Endothelial cell (in vitro differentiated cells): ENCODE data around the gene ARL3. TPM values are rescaled to one million over a fixed set of nuclear protein-coding genes. Genes with fewer than 3 reads are reported as not detected.

Experiments
- DNase-seq: peaks from one replicate; pipeline ENCODE4 v3.0.0; 2021; ENCODE audit warnings: low spot score
- H3K27ac Mint-ChIP-seq: one replicate; pipeline ENCODE4 v1.8.0; 2021; ENCODE audit warnings: mixed read lengths, inconsistent platforms; ENCODE audit not compliant: unreplicated experiment
- H3K27me3 Mint-ChIP-seq: one replicate; pipeline ENCODE4 v1.8.0; 2021; ENCODE audit warnings: mild to moderate bottlenecking, moderate library complexity, mixed read lengths, inconsistent platforms; ENCODE audit not compliant: unreplicated experiment
- H3K36me3 Mint-ChIP-seq: one replicate; pipeline ENCODE4 v1.8.0; 2021; ENCODE audit warnings: mild to moderate bottlenecking, low read depth, mixed read lengths, inconsistent platforms; ENCODE audit not compliant: unreplicated experiment
- H3K4me1 Mint-ChIP-seq: one replicate; pipeline ENCODE4 v1.8.0; 2021; ENCODE audit warnings: mild to moderate bottlenecking, mixed read lengths, inconsistent platforms; ENCODE audit not compliant: unreplicated experiment
- H3K4me3 Mint-ChIP-seq: one replicate; pipeline ENCODE4 v1.8.0; 2021; ENCODE audit warnings: mild to moderate bottlenecking, mixed read lengths, inconsistent platforms; ENCODE audit not compliant: unreplicated experiment
- H3K9me3 Mint-ChIP-seq: one replicate; pipeline ENCODE4 v1.8.0; 2021; ENCODE audit warnings: mixed read lengths, inconsistent platforms; ENCODE audit not compliant: unreplicated experiment
- total RNA-seq: library from RNA; stranded (reverse); fragmentation: NEBNext Ultra II Directional; extraction: Animal tissue kit (Norgen Biotek cat#: 25700); gene quantifications from one replicate; pipeline ENCODE4 v1.2.1, GENCODE V29; 2021; ENCODE audit not compliant: unreplicated experiment
- TF ChIP-seq, protein P1 (sequence below): fragments of 200-600 bp; sonication (generic); IDR thresholded peaks from one replicate; pipeline ENCODE4 v1.5.0; 2021; ENCODE audit warnings: antibody characterized with exemption; ENCODE audit not compliant: unreplicated experiment

The ARL3 gene
- total RNA-seq, 1 donor from 2014 or later, result 9.0 TPM

- peak overlapping the region; percentile 48 for H3K27ac Mint-ChIP-seq
- DNase-seq, result peak; percentile 49
- H3K27me3 Mint-ChIP-seq, result peaks cover 13% of the 10 kb centered on the region
- H3K36me3 Mint-ChIP-seq, result peaks cover 22% of the 10 kb centered on the region
- TF ChIP-seq, protein P1, sequence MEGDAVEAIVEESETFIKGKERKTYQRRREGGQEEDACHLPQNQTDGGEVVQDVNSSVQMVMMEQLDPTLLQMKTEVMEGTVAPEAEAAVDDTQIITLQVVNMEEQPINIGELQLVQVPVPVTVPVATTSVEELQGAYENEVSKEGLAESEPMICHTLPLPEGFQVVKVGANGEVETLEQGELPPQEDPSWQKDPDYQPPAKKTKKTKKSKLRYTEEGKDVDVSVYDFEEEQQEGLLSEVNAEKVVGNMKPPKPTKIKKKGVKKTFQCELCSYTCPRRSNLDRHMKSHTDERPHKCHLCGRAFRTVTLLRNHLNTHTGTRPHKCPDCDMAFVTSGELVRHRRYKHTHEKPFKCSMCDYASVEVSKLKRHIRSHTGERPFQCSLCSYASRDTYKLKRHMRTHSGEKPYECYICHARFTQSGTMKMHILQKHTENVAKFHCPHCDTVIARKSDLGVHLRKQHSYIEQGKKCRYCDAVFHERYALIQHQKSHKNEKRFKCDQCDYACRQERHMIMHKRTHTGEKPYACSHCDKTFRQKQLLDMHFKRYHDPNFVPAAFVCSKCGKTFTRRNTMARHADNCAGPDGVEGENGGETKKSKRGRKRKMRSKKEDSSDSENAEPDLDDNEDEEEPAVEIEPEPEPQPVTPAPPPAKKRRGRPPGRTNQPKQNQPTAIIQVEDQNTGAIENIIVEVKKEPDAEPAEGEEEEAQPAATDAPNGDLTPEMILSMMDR, result no peak
- H3K4me1 Mint-ChIP-seq, result peaks cover 85% of the 10 kb centered on the region
- no peaks in the 10 kb centered on the region for H3K9me3 Mint-ChIP-seq
- peak overlapping the region; percentile 79 for H3K4me3 Mint-ChIP-seq
These were observed 84.3 kb downstream of the ARL3 start for GRCh38 chr10:102629661-102630614.

DNA sequence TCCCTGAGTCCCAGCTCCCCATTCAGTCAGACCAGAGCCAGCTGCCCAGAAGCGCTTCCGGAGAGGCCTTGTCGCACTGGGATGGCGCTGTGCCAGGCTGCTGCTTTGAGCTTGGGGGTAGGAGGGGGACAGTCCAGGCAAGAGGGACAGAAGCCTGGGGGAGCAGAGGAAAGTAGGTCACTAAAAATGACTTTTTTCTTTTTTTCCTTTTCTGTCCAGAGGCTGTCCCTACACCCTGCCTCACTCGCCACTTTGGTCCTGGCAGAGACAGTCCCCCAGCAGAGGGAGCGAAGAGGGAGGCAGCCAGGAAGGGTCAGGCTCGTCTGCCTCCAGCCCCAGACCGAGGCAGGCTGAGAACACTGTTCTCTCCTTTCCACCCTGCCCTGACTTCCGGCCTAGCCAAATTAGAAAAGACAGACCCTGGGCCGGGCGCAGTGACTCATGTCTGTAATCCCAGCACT is 85.7 kb downstream of the ARL3 start:
- TF ChIP-seq, protein P1, result no peak
- peak overlapping the region; percentile 25 for H3K4me3 Mint-ChIP-seq

GRCh38 chr10:102627736-102628293 is 86.4 kb downstream of the ARL3 start:
- Mint-ChIP-seq H3K4me1 (peaks cover 82% of the 10 kb centered on the region), H3K27me3 (peaks cover 20% of the 10 kb centered on the region), H3K27ac (peak overlapping the region; percentile 97), H3K9me3 (no peaks in the 10 kb centered on the region), H3K4me3 (peak overlapping the region; percentile 71), H3K36me3 (peaks cover 29% of the 10 kb centered on the region)
- DNase-seq, result peak; percentile 49
- TF ChIP-seq, protein P1, result no peak

More for the DNA sequence above, 85.7 kb downstream of the ARL3 start:
- no peak for DNase-seq
- no peaks in the 10 kb centered on the region for H3K9me3 Mint-ChIP-seq
- H3K27me3 Mint-ChIP-seq, result peaks cover 17% of the 10 kb centered on the region
- peaks cover 82% of the 10 kb centered on the region for H3K4me1 Mint-ChIP-seq
- peak overlapping the region; percentile 97 for H3K27ac Mint-ChIP-seq
- H3K36me3 Mint-ChIP-seq, result peaks cover 24% of the 10 kb centered on the region

DNA sequence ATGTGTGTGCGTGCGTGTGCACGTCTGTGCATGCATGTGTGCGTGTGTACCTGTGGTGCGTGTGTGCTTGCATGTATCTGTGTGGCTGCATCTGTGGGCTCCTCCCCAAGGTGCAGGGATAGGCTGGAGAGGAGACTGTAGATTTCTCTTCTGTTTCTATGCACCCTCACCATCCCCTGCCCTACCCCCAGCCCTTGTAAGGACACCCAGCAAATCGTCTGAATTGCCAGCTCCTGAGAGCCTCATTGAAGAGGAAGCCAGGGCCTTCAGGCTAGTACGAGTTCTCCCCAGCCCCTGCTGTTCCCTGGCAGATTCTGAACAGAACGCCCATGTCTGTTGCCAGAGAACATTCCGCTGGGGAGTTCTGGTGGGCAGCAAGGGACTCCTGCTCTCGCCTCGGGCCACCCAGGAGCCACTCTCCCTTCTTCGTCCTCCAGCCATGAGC is 86.9 kb downstream of the ARL3 start:
- TF ChIP-seq, protein P1, result no peak
- no peaks in the 10 kb centered on the region for H3K9me3 Mint-ChIP-seq
- H3K4me1 Mint-ChIP-seq, result peaks cover 77% of the 10 kb centered on the region
- H3K27me3 Mint-ChIP-seq, result peaks cover 20% of the 10 kb centered on the region
- DNase-seq, result no peak
- peaks cover 27% of the 10 kb centered on the region for H3K36me3 Mint-ChIP-seq
- peak overlapping the region; percentile 71 for H3K4me3 Mint-ChIP-seq
- peak overlapping the region; percentile 97 for H3K27ac Mint-ChIP-seq
